K562 (cell line): Measurements from ENCODE around the gene HINT3. TPM values are rescaled to one million over a fixed set of nuclear protein-coding genes. Genes with fewer than 3 reads are reported as not detected.

ENCODE experiments used
- ATAC-seq: fragments of 200-7000 bp; cut with Tn5 transposase; 3 replicates; pipeline ENCODE4 v1.9.1; 2020; ENCODE audit warnings: moderate library complexity
- BruUV-seq: library from RNA; stranded (reverse); fragments of 400-500 nt; replicated peaks from 2 replicates; lab custom pipeline; 2021; lab: Mats Ljungman, UMichigan
- CTCF ChIA-PET: fragments of 300-600 bp; formaldehyde crosslinking; extraction: SDS; loops from one replicate; lab custom pipeline; 2021; ENCODE audit warnings: low intra/inter-chr PET ratio; lab: Yijun Ruan, JAX
- POLR2A ChIA-PET: fragments of 300-600, 350-650 bp; sonication (Branson Sonifier 250); formaldehyde crosslinking; extraction: SDS; loops from one replicate; lab custom pipeline; 2021; ENCODE audit warnings: antibody characterized with exemption, inconsistent platforms; lab: Yijun Ruan, JAX
- DNase-seq, 4 experiments: peaks; one replicate each; pipeline versions ENCODE4 v3.0.0 to v3.0.0-alpha.2; 2011 to 2018; ENCODE audit warnings: low spot score in 3 of 4, mixed read lengths in 3 of 4; ENCODE audit errors: extremely low read depth in 1 of 4
- FAIRE-seq: peaks from 2 replicates; lab custom pipeline; 2011; peaks lifted over from hg19 to GRCh38; lab: Jason Lieb, UNC
- H2AFZ ChIP-seq: 2 replicates; pipeline ENCODE4 v1.6.0; 2011; ENCODE audit warnings: low read depth, low read length, control low read depth, inconsistent platforms
- H3K27ac ChIP-seq: fragments of 200-600 bp; 3 replicates; pipeline ENCODE4 v1.8.0; 2011; ENCODE audit warnings: low read depth, mild to moderate bottlenecking, control low read depth, inconsistent platforms, low read length, moderate library complexity, mixed read lengths; ENCODE audit errors: extremely low read depth
- H3K27me3 ChIP-seq, 2 experiments: fragments of 300-600 bp in 1 of 2; 2 replicates in 1 of 2; 3 replicates in 1 of 2; pipeline versions ENCODE4 v1.6.0 to v1.8.0; 2011; ENCODE audit warnings: inconsistent platforms in 2 of 2, low read length in 2 of 2, mild to moderate bottlenecking in 1 of 2, mixed read lengths in 1 of 2, moderate library complexity in 1 of 2; ENCODE audit not compliant: control insufficient read depth in 2 of 2, insufficient read depth in 2 of 2
- H3K36me3 ChIP-seq: fragments of 300-600 bp; 3 replicates; pipeline ENCODE4 v1.8.0; 2011; ENCODE audit warnings: mild to moderate bottlenecking, low read length, inconsistent platforms; ENCODE audit not compliant: control insufficient read depth, insufficient read depth
- H3K4me1 ChIP-seq, 2 experiments: fragments of 200-600 bp in 1 of 2; replicated peaks in 1 of 2; 2 replicates in 1 of 2; 3 replicates in 1 of 2; pipeline versions ENCODE4 v1.5.1 to v1.8.0; 2011; ENCODE audit warnings: inconsistent platforms in 2 of 2, low read length in 2 of 2, mild to moderate bottlenecking in 1 of 2, mixed read lengths in 1 of 2, moderate library complexity in 1 of 2; ENCODE audit not compliant: control insufficient read depth in 2 of 2, insufficient read depth in 2 of 2
- H3K4me2 ChIP-seq: 2 replicates; pipeline ENCODE4 v1.6.1; 2011; ENCODE audit warnings: low read length, control low read depth, inconsistent platforms, mixed read lengths; ENCODE audit not compliant: insufficient read depth
- H3K4me3 ChIP-seq: fragments of 200-600 bp; sonication (generic), shearing (Covaris generic); 2 replicates; pipeline ENCODE4 v1.5.1; 2016; ENCODE audit warnings: control low read depth, inconsistent platforms
- H3K79me2 ChIP-seq: fragments of 200-600 bp; 3 replicates; pipeline ENCODE4 v1.8.0; 2011; ENCODE audit warnings: low read length, inconsistent platforms; ENCODE audit not compliant: control insufficient read depth, insufficient read depth
- H3K9ac ChIP-seq, 2 experiments: 2 replicates each; pipeline versions ENCODE4 v1.6.0 to v1.6.1; 2011; ENCODE audit warnings: low read depth in 2 of 2, low read length in 2 of 2, control low read depth in 1 of 2, inconsistent platforms in 1 of 2, mild to moderate bottlenecking in 1 of 2, mixed read lengths in 1 of 2; ENCODE audit not compliant: insufficient read depth in 1 of 2
- H3K9me1 ChIP-seq: one replicate; pipeline ENCODE4 v1.6.0; 2011; ENCODE audit warnings: inconsistent platforms, mild to moderate bottlenecking, low read length, moderate library complexity; ENCODE audit not compliant: control insufficient read depth, insufficient read depth
- H3K9me3 ChIP-seq: replicated peaks from 2 replicates; pipeline ENCODE4 v1.5.1; 2011; ENCODE audit warnings: low read depth, low read length, inconsistent platforms; ENCODE audit not compliant: control insufficient read depth, insufficient read depth
- H4K20me1 ChIP-seq: replicated peaks from 2 replicates; pipeline ENCODE4 v1.6.1; 2011; ENCODE audit warnings: low read length, inconsistent platforms, mixed read lengths; ENCODE audit not compliant: control insufficient read depth, insufficient read depth
- ARNT ChIP-seq, 2 experiments: fragments of 450-650 bp; IDR thresholded peaks; 2 replicates each; pipeline ENCODE4 v1.6.1; 2016; ENCODE audit warnings: mild to moderate bottlenecking in 1 of 2
- CBFA2T2 ChIP-seq: fragments of 450-650 bp; conservative IDR thresholded peaks from 2 replicates; pipeline ENCODE4 v1.6.1; 2017; ENCODE audit warnings: mild to moderate bottlenecking
- FOSL1 ChIP-seq: fragments of 200-800 bp; sonication (Bioruptor generic); conservative IDR thresholded peaks from 2 replicates; pipeline ENCODE4 v1.6.1; 2016; ENCODE audit warnings: missing genetic modification characterization, missing compliant biosample characterization
- MAZ ChIP-seq, 2 experiments: fragments of 450-650 bp in 1 of 2; sonication (generic) in 1 of 2; formaldehyde crosslinking; IDR thresholded peaks in 1 of 2; conservative IDR thresholded peaks in 1 of 2; 2 replicates each; pipeline versions ENCODE4 v1.4.0 to v1.5.0; 2020; ENCODE audit warnings: mild to moderate bottlenecking in 1 of 2, missing genetic modification reagents in 1 of 2
- MEIS2 ChIP-seq: fragments of 450-650 bp; IDR thresholded peaks from 2 replicates; pipeline ENCODE4 v1.6.1; 2014; ENCODE audit warnings: mild to moderate bottlenecking; ENCODE audit not compliant: partially characterized antibody
- MYBL2 ChIP-seq, 2 experiments: fragments of 450-650 bp in 1 of 2; sonication (generic) in 1 of 2; formaldehyde crosslinking in 1 of 2; IDR thresholded peaks; 2 replicates each; pipeline versions ENCODE4 v1.6.1 to v1.8.1; 2017 to 2022; ENCODE audit warnings: borderline replicate concordance in 1 of 2, inconsistent platforms in 1 of 2, low read depth in 1 of 2, mild to moderate bottlenecking in 1 of 2, missing genetic modification reagents in 1 of 2, moderate library complexity in 1 of 2
- NBN ChIP-seq: fragments of 450-650 bp; IDR thresholded peaks from 2 replicates; pipeline ENCODE4 v1.6.1; 2016; ENCODE audit warnings: low read depth, mild to moderate bottlenecking
- NCOR1 ChIP-seq: fragments of 450-650 bp; IDR thresholded peaks from 2 replicates; pipeline ENCODE4 v1.6.1; 2016; ENCODE audit warnings: mild to moderate bottlenecking, moderate library complexity
- PML ChIP-seq: IDR thresholded peaks from 2 replicates; pipeline ENCODE4 v1.6.1; 2012; ENCODE audit warnings: low read length, inconsistent platforms
- RBM39 ChIP-seq: fragments of 200-400 bp; formaldehyde crosslinking; optimal IDR thresholded peaks from 2 replicates; pipeline ENCODE3; 2018; ENCODE audit warnings: low read depth, low read length
- RNF219 ChIP-seq: fragments of 250-450 bp; sonication (Bioruptor Pico); IDR thresholded peaks from 2 replicates; pipeline ENCODE4 v1.5.0; 2022; ENCODE audit warnings: mild to moderate bottlenecking
- TAF9B ChIP-seq: fragments of 450-650 bp; IDR thresholded peaks from 2 replicates; pipeline ENCODE4 v1.6.1; 2018; ENCODE audit warnings: mild to moderate bottlenecking; ENCODE audit not compliant: partially characterized antibody
- TCF3 ChIP-seq: sonication (generic); formaldehyde crosslinking; IDR thresholded peaks from 2 replicates; pipeline ENCODE4 v1.4.0; 2020; ENCODE audit warnings: mild to moderate bottlenecking, missing genetic modification reagents
- ZKSCAN3 ChIP-seq: fragments of 250-450 bp; sonication (Bioruptor Pico); IDR thresholded peaks from 2 replicates; pipeline ENCODE4 v1.4.0; 2020
- WGBS: fragments of 100-300 bp; shearing (Covaris generic); methylation state at CpG from one replicate; pipeline ENCODE4 v1.1.6; 2016; ENCODE audit warnings: low coverage, mixed read lengths; ENCODE audit not compliant: insufficient coverage; ENCODE audit errors: missing lambda C conversion rate; 5-methylcytosine and 5-hydroxymethylcytosine counted together
- in situ Hi-C: fragments of 300-500 bp; cut with MboI; formaldehyde crosslinking; loops from 4 replicates; pipeline ENCODE4 v1.15.0; 2018; ENCODE audit warnings: inconsistent platforms, mixed read lengths
- intact Hi-C: fragments of 100-400 bp; cut with micrococcal nuclease; formaldehyde crosslinking; loops from 2 replicates; pipeline ENCODE4 v1.14.2; 2022
- polyA plus RNA-seq, 8 experiments: library from polyadenylated mRNA; depleted of rRNA in 4 of 8; stranded (reverse) in 5 of 8; unstranded in 3 of 8; fragments of >200 nt; fragmentation: Nextera tagmentation in 2 of 8; fragmentation: Illumina TruSeq in 1 of 8; extraction: Ambion mirVana in 2 of 8; extraction: Trizol in 1 of 8; gene quantifications; 2 replicates each; pipeline versions ENCODE4 v1.2.1 to v1.2.3, GENCODE V29; 2011 to 2014; ENCODE audit warnings: inconsistent platforms in 1 of 8, missing spikeins in 1 of 8
- total RNA-seq, 7 experiments: library from RNA; depleted of rRNA in 6 of 7; stranded (reverse); fragments of >200 nt in 6 of 7; fragmentation: Illumina TruSeq in 2 of 7; extraction: Trizol in 2 of 7; gene quantifications; 2 replicates each; pipeline versions ENCODE4 v1.2.1 to v1.2.3, GENCODE V29; 2011 to 2021; ENCODE audit warnings: low replicate concordance in 1 of 7
- TF ChIP-seq, protein P1 (sequence below), 2 experiments: fragments of 450-650 bp; IDR thresholded peaks; 2 replicates each; pipeline ENCODE4 v1.6.1; 2018; ENCODE audit warnings: mild to moderate bottlenecking in 2 of 2, low read depth in 1 of 2; ENCODE audit not compliant: partially characterized antibody in 2 of 2

The HINT3 gene
- total and polyA plus RNA-seq, 9 of the 15 experiments (the other 6 are each of a cell fraction or from before 2014, with no cell fraction given) = 1.4 to 16.6 (median 10.8) TPM

DNA sequence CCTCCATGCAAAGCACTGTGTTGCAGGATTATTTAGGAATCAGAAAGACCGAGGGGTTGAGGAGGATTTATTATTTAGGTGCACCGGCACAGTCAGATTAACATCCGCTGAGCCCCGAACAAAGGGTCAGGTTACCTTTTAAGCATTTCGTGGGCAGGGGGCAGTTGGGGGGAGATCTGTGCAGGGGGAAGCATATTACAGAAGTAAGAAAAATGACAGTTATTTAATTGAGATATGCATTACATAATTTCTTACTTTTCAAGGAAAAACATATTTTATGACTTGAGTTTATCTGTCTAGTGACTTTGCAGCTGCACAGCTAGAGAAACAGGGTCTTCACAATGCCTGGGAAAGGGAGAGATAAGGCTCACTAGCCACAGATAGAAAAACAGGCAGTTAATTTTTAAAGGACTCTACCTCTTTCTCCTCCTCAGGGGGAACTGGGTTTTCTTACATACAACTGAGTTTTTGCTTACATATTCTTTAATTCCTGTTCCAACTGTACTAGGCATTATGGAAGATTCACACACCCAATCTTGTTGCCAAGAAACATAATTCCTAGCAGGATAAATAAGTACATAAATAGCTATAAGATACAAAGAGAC, 1.7 kb upstream of the HINT3 start:
- ATAC-seq (no peak), DNase-seq (peak in 1 of 4 experiments; percentile 38), FAIRE-seq (no peak)
- in situ Hi-C loops = loop anchor here (5.0 kb wide), 1 partner anchor 98 kb away; no protein-coding TSS in a partner anchor
- Histone ChIP-seq H3K9me3 (peaks cover 5% of the 10 kb centered on the region; the same call in 1 of the 2 replicates), H3K27ac (peak overlapping the region; percentile 89; the same call in 2 of the 3 replicates), H3K9me1 (no peaks in the 10 kb centered on the region), H4K20me1 (no peaks in the 10 kb centered on the region), H3K4me3 (no peak overlapping the region), H3K4me1 (peaks cover 33 to 43% of the 10 kb centered on the region in 2 experiments; a peak in 4 of 5 replicates), H3K79me2 (peaks cover 30% of the 10 kb centered on the region), H3K36me3 (peaks cover 3% of the 10 kb centered on the region; the same call in 2 of the 3 replicates), H3K9ac (peak overlapping the region in 1 of 2 experiments; percentile 86; a peak in 2 of 4 replicates), H2AFZ (peak overlapping the region; percentile 82), H3K27me3 (no peaks in the 10 kb centered on the region), H3K4me2 (peak overlapping the region; percentile 49)
- no TSS peak for BruUV-seq
- WGBS = 4% methylated on average over 5 of the region's 5 CpGs
- ChIA-PET POLR2A (interaction anchor here (0.6 to 3.8 kb wide), 9 partner anchors 9 to 746 kb away, joined by 3 to 18 read pairs (median 4); partner anchors contain the start of genes NCOA7 and TRMT11), CTCF (interaction anchor here (0.6 kb wide), 1 partner anchor 164 kb away, joined by 6 read pairs; no protein-coding TSS in a partner anchor)
- intact Hi-C loops = loop anchor here (5.0 kb wide), 1 partner anchor 648 kb away; no protein-coding TSS in a partner anchor
- TF ChIP-seq TCF3 (CRISPR knock-in tag) = peak; percentile 77
- TF ChIP-seq NCOR1 = peak; percentile 70
- peak; percentile 58; the same call in 1 of the 2 replicates for TF ChIP-seq CBFA2T2
- no peak for TF ChIP-seq NBN
- peak; percentile 31 for TF ChIP-seq TAF9B
- TF ChIP-seq, protein P1, sequence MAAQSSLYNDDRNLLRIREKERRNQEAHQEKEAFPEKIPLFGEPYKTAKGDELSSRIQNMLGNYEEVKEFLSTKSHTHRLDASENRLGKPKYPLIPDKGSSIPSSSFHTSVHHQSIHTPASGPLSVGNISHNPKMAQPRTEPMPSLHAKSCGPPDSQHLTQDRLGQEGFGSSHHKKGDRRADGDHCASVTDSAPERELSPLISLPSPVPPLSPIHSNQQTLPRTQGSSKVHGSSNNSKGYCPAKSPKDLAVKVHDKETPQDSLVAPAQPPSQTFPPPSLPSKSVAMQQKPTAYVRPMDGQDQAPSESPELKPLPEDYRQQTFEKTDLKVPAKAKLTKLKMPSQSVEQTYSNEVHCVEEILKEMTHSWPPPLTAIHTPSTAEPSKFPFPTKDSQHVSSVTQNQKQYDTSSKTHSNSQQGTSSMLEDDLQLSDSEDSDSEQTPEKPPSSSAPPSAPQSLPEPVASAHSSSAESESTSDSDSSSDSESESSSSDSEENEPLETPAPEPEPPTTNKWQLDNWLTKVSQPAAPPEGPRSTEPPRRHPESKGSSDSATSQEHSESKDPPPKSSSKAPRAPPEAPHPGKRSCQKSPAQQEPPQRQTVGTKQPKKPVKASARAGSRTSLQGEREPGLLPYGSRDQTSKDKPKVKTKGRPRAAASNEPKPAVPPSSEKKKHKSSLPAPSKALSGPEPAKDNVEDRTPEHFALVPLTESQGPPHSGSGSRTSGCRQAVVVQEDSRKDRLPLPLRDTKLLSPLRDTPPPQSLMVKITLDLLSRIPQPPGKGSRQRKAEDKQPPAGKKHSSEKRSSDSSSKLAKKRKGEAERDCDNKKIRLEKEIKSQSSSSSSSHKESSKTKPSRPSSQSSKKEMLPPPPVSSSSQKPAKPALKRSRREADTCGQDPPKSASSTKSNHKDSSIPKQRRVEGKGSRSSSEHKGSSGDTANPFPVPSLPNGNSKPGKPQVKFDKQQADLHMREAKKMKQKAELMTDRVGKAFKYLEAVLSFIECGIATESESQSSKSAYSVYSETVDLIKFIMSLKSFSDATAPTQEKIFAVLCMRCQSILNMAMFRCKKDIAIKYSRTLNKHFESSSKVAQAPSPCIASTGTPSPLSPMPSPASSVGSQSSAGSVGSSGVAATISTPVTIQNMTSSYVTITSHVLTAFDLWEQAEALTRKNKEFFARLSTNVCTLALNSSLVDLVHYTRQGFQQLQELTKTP (IDR thresholded peaks at IDR 0.05; ENCODE audit: low read depth in 1 of 2, partially characterized antibody in 2 of 2) = peak in 1 of 2 experiments; percentile 27
- TF ChIP-seq RBM39 = no peak
- no peak for TF ChIP-seq ARNT (IDR thresholded peaks at IDR 0.05)
- TF ChIP-seq PML = peak; percentile 44; the same call in 1 of the 2 replicates
- no peak for TF ChIP-seq RNF219 (CRISPR knock-in tag)
- TF ChIP-seq MYBL2 (IDR thresholded peaks at IDR 0.05; ENCODE audit: low read depth) = peak; percentile 30; the same call in 1 of the 2 replicates
- no peak for TF ChIP-seq MYBL2 (CRISPR knock-in tag; IDR thresholded peaks at IDR 0.05; ENCODE audit: borderline replicate concordance)
- no peak for TF ChIP-seq ZKSCAN3
- no peak for TF ChIP-seq MAZ (CRISPR knock-in tag; conservative IDR thresholded peaks at IDR 0.05 in 1 of 2, IDR thresholded peaks at IDR 0.05 in 1 of 2)
- peak; percentile 39 for TF ChIP-seq MEIS2
- 0 out of 2 replicates have a peak, but pooled peaks have one; percentile 18 for TF ChIP-seq FOSL1 (tag)
